GM12878 (cell line): Measurements from ENCODE around the gene PAQR5. TPM values are rescaled to one million over a fixed set of nuclear protein-coding genes. Genes with fewer than 3 reads are reported as not detected.

Experiments
- ATAC-seq: fragments of 200-7000 bp; cut with Tn5 transposase; 3 replicates; pipeline ENCODE4 v1.9.1; 2020; ENCODE audit warnings: mild to moderate bottlenecking, moderate library complexity
- BruUV-seq: library from RNA; stranded (reverse); fragments of 400-500 nt; replicated peaks from 2 replicates; lab custom pipeline; 2021; lab: Mats Ljungman, UMichigan
- CTCF ChIA-PET: fragments of 300-600 bp; sonication (Branson Sonifier 250); formaldehyde crosslinking; extraction: SDS; loops from one replicate; lab custom pipeline; 2021; ENCODE audit warnings: inconsistent platforms; lab: Yijun Ruan, JAX
- POLR2A ChIA-PET: fragments of 350-600 bp; formaldehyde crosslinking; extraction: SDS; loops from one replicate; lab custom pipeline; 2021; ENCODE audit warnings: inconsistent platforms; lab: Charles Lee
- RAD21 ChIA-PET: fragments of 300-600 bp; sonication (Branson Sonifier 250); formaldehyde crosslinking; loops from one replicate; lab custom pipeline; 2023; ENCODE audit warnings: antibody characterized with exemption; ENCODE audit not compliant: unreplicated experiment; lab: Charles Lee
- SMC1A ChIA-PET: fragments of 300-600 bp; sonication (Branson Sonifier 250); formaldehyde crosslinking; loops from one replicate; lab custom pipeline; 2023; ENCODE audit not compliant: unreplicated experiment, uncharacterized antibody; lab: Charles Lee
- DNase-seq: peaks from one replicate; pipeline ENCODE4 v3.0.0-alpha.2; 2011; ENCODE audit warnings: low read depth, low spot score
- FAIRE-seq: peaks from 3 replicates; lab custom pipeline; 2011; peaks lifted over from hg19 to GRCh38; lab: Jason Lieb, UNC
- H2AFZ ChIP-seq: 2 replicates; pipeline ENCODE4 v1.6.0; 2011; ENCODE audit warnings: low read depth, low read length, control low read depth; ENCODE audit not compliant: control insufficient read depth
- H3K27ac ChIP-seq: 2 replicates; pipeline ENCODE4 v1.5.1; 2011; ENCODE audit warnings: control low read depth; ENCODE audit not compliant: control insufficient read depth, insufficient read depth
- H3K27me3 ChIP-seq, 2 experiments: replicated peaks in 1 of 2; 2 replicates each; pipeline versions ENCODE4 v1.6.0 to v1.6.1; 2011; ENCODE audit warnings: low read length in 1 of 2; ENCODE audit not compliant: control insufficient read depth in 2 of 2, insufficient read depth in 2 of 2
- H3K36me3 ChIP-seq, 2 experiments: 2 replicates each; pipeline ENCODE4 v1.5.1; 2011; ENCODE audit warnings: low read length in 1 of 2; ENCODE audit not compliant: control insufficient read depth in 2 of 2, insufficient read depth in 2 of 2
- H3K4me1 ChIP-seq: 2 replicates; pipeline ENCODE4 v1.6.1; 2011; ENCODE audit warnings: mild to moderate bottlenecking, low read length, moderate library complexity, mixed read lengths; ENCODE audit not compliant: control insufficient read depth, insufficient read depth
- H3K4me2 ChIP-seq: 2 replicates; pipeline ENCODE4 v1.6.0; 2011; ENCODE audit warnings: control low read depth; ENCODE audit not compliant: control insufficient read depth, insufficient read depth
- H3K4me3 ChIP-seq: fragments of 200-600 bp; sonication (generic); 2 replicates; pipeline ENCODE4 v1.5.1; 2016
- H3K79me2 ChIP-seq: 2 replicates; pipeline ENCODE4 v1.6.0; 2011; ENCODE audit warnings: low read length; ENCODE audit not compliant: control insufficient read depth, insufficient read depth
- H3K9ac ChIP-seq: 2 replicates; pipeline ENCODE4 v1.8.0; 2011; ENCODE audit warnings: low read length, control low read depth, mixed read lengths; ENCODE audit not compliant: control insufficient read depth, insufficient read depth
- H3K9me3 ChIP-seq: replicated peaks from 3 replicates; pipeline ENCODE4 v1.5.1; 2011; ENCODE audit warnings: mild to moderate bottlenecking, low read length; ENCODE audit not compliant: control insufficient read depth, insufficient read depth
- H4K20me1 ChIP-seq: 2 replicates; pipeline ENCODE4 v1.6.0; 2011; ENCODE audit not compliant: control insufficient read depth, insufficient read depth
- ATF2 ChIP-seq: IDR thresholded peaks from 2 replicates; pipeline ENCODE4 v1.6.1; 2012; ENCODE audit warnings: low read length, inconsistent platforms
- BCLAF1 ChIP-seq: fragments of 450-650 bp; IDR thresholded peaks from 2 replicates; pipeline ENCODE4 v1.6.1; 2017; ENCODE audit warnings: antibody characterized with exemption, mild to moderate bottlenecking, moderate library complexity
- CREB1 ChIP-seq: IDR thresholded peaks from 2 replicates; pipeline ENCODE4 v1.6.1; 2012; ENCODE audit warnings: low read depth, mild to moderate bottlenecking, inconsistent platforms
- CUX1 ChIP-seq: IDR thresholded peaks from 2 replicates; pipeline ENCODE4 v1.6.1; 2012; ENCODE audit warnings: improper control_type of control experiment, low read depth, low read length; ENCODE audit not compliant: insufficient replicate concordance
- HCFC1 ChIP-seq: fragments of 150-350 bp; IDR thresholded peaks from 2 replicates; pipeline ENCODE4 v1.6.1; 2014; ENCODE audit warnings: low read length
- IKZF2 ChIP-seq, 2 experiments: fragments of 450-650 bp; IDR thresholded peaks; 2 replicates each; pipeline ENCODE4 v1.6.1; 2017; ENCODE audit warnings: mild to moderate bottlenecking in 2 of 2, moderate library complexity in 2 of 2
- KAT2A ChIP-seq: conservative IDR thresholded peaks from 2 replicates; pipeline ENCODE4 v1.6.1; 2011; ENCODE audit warnings: low read depth, low read length; ENCODE audit not compliant: control insufficient read depth
- MTA2 ChIP-seq: fragments of 450-650 bp; IDR thresholded peaks from 2 replicates; pipeline ENCODE4 v1.6.1; 2016; ENCODE audit warnings: low read depth, mild to moderate bottlenecking, moderate library complexity
- MYB ChIP-seq: fragments of 150-350 bp; IDR thresholded peaks from 2 replicates; pipeline ENCODE4 v1.6.1; 2014; ENCODE audit warnings: mild to moderate bottlenecking, low read depth, low read length, borderline replicate concordance
- NBN ChIP-seq: fragments of 450-650 bp; IDR thresholded peaks from 2 replicates; pipeline ENCODE4 v1.6.1; 2016
- NR2F1 ChIP-seq: fragments of 450-650 bp; conservative IDR thresholded peaks from 2 replicates; pipeline ENCODE4 v1.6.1; 2017; ENCODE audit warnings: mild to moderate bottlenecking
- NRF1 ChIP-seq: conservative IDR thresholded peaks from 2 replicates; pipeline ENCODE4 v1.6.1; 2011; ENCODE audit warnings: mild to moderate bottlenecking, low read depth, low read length, improper control_type of control experiment
- SMAD1 ChIP-seq: fragments of 450-650 bp; IDR thresholded peaks from 2 replicates; pipeline ENCODE4 v1.6.1; 2018; ENCODE audit warnings: mild to moderate bottlenecking, low read depth; ENCODE audit not compliant: partially characterized antibody
- ZBED1 ChIP-seq: IDR thresholded peaks from 2 replicates; pipeline ENCODE4 v1.6.1; 2016; ENCODE audit warnings: borderline replicate concordance
- ZNF622 ChIP-seq: fragments of 450-650 bp; IDR thresholded peaks from 2 replicates; pipeline ENCODE4 v1.6.1; 2017; ENCODE audit warnings: mild to moderate bottlenecking, inconsistent platforms
- WGBS: methylation state at CpG from one replicate; pipeline ENCODE4 v1.1.6; 2016; ENCODE audit warnings: low lambda C conversion rate; ENCODE audit not compliant: insufficient replicate concordance, insufficient coverage; ENCODE audit errors: missing lambda C conversion rate; 5-methylcytosine and 5-hydroxymethylcytosine counted together
- in situ Hi-C: fragments of 300-500 bp; cut with MboI; formaldehyde crosslinking; loops from 9 replicates; pipeline ENCODE4 v1.14.3; 2018; ENCODE audit warnings: mixed read lengths
- intact Hi-C: fragments of 100-400 bp; cut with micrococcal nuclease; formaldehyde crosslinking; loops from one replicate; pipeline ENCODE4 v1.14.2; 2022; ENCODE audit not compliant: unreplicated experiment
- polyA plus RNA-seq, 11 experiments: library from polyadenylated mRNA; depleted of rRNA in 4 of 11; unstranded in 6 of 11; stranded (reverse) in 5 of 11; fragments of >200 nt; fragmentation: Nextera tagmentation in 4 of 11; fragmentation: Illumina TruSeq in 1 of 11; extraction: Ambion mirVana in 4 of 11; extraction: Trizol in 1 of 11; gene quantifications; 1 replicate in 1 of 11; 2 replicates in 10 of 11; pipeline versions ENCODE4 v1.2.1 to v1.2.3, GENCODE V29; 2011 to 2016; ENCODE audit warnings: inconsistent platforms in 2 of 11, missing spikeins in 2 of 11, low read depth in 1 of 11
- total RNA-seq, 4 experiments: library from RNA; depleted of rRNA in 3 of 4; stranded (reverse); fragments of >200 nt in 3 of 4; fragmentation: Illumina TruSeq in 1 of 4; extraction: Trizol in 1 of 4; gene quantifications; 2 replicates each; pipeline versions ENCODE4 v1.2.1 to v1.2.3, GENCODE V29; 2013 to 2021

Gene PAQR5
- total and polyA plus RNA-seq, 10 of the 15 experiments (the other 5 are each of a cell fraction or from before 2014, with no cell fraction given), result 0.02 to 0.03 TPM; not detected in 8

- H3K4me2 ChIP-seq, result no peak overlapping the region
- SMC1A ChIA-PET, result interaction anchor here (0.6 kb wide), 1 partner anchor 193 kb away, joined by 3 read pairs; no protein-coding TSS in a partner anchor
- H3K27me3 ChIP-seq, result no peaks in the 10 kb centered on the region
- H3K36me3 ChIP-seq, result no peaks in the 10 kb centered on the region
- no peaks in the 10 kb centered on the region for H3K79me2 ChIP-seq
- intact Hi-C loops (no loop called here), in situ Hi-C loops (no loop called here)
- ATAC-seq, result no peak
- no peaks in the 10 kb centered on the region for H3K9me3 ChIP-seq
- no peak overlapping the region for H3K9ac ChIP-seq
- H3K4me1 ChIP-seq, result no peaks in the 10 kb centered on the region
- no TSS peak for BruUV-seq
- no peak overlapping the region for H3K27ac ChIP-seq
- H2AFZ ChIP-seq, result no peak overlapping the region
- CTCF ChIA-PET, result no interaction called here
- H4K20me1 ChIP-seq, result no peaks in the 10 kb centered on the region
- POLR2A ChIA-PET, result no interaction called here
- DNase-seq, result no peak
- TF ChIP-seq NRF1 (no peak), MTA2 (no peak), ZNF622 (no peak), SMAD1 (no peak), IKZF2 (IDR thresholded peaks at IDR 0.05) (no peak), BCLAF1 (no peak), ZBED1 (no peak), ATF2 (no peak), MYB (no peak), NR2F1 (no peak), HCFC1 (no peak), CREB1 (no peak), KAT2A (no peak), CUX1 (no peak), NBN (no peak)
- no peak overlapping the region for H3K4me3 ChIP-seq
- WGBS, result 54% methylated on average over 6 of the region's 6 CpGs
- no peak for FAIRE-seq
- RAD21 ChIA-PET, result no interaction called here
These were observed 25.8 kb upstream of the PAQR5 start for GRCh38 chr15:69272891-69273290.
